Keratinocyte (primary cell): ENCODE measurements around the gene SH3BP5. TPM values are rescaled to one million over a fixed set of nuclear protein-coding genes. Genes with fewer than 3 reads are reported as not detected.

Experiments
- DNase-seq: peaks from one replicate; pipeline ENCODE4 v3.0.0-alpha.2; 2011; ENCODE audit warnings: low read depth, missing footprints, low spot score
- FAIRE-seq: peaks from 2 replicates; lab custom pipeline; 2011; peaks lifted over from hg19 to GRCh38; lab: Jason Lieb, UNC
- H2AFZ ChIP-seq: 2 replicates; pipeline ENCODE4 v1.6.0; 2012; ENCODE audit warnings: low read length, control low read depth, inconsistent platforms; ENCODE audit not compliant: control insufficient read depth
- H3K27ac ChIP-seq: 2 replicates; pipeline ENCODE4 v1.5.1; 2011; ENCODE audit warnings: low read length; ENCODE audit not compliant: control insufficient read depth, insufficient read depth
- H3K27me3 ChIP-seq: 3 replicates; pipeline ENCODE4 v1.6.0; 2011; ENCODE audit warnings: low read length; ENCODE audit not compliant: control insufficient read depth, insufficient read depth; ENCODE audit errors: extremely low read depth
- H3K36me3 ChIP-seq, 2 experiments: 2 replicates in 1 of 2; 3 replicates in 1 of 2; pipeline ENCODE4 v1.5.1; 2011; ENCODE audit warnings: low read length in 2 of 2, mild to moderate bottlenecking in 1 of 2; ENCODE audit not compliant: control insufficient read depth in 2 of 2, insufficient read depth in 2 of 2; ENCODE audit errors: extremely low read depth in 1 of 2
- H3K4me1 ChIP-seq: 3 replicates; pipeline ENCODE4 v1.5.1; 2011; ENCODE audit warnings: low read length; ENCODE audit not compliant: control insufficient read depth, insufficient read depth; ENCODE audit errors: extremely low read depth
- H3K4me2 ChIP-seq: 3 replicates; pipeline ENCODE4 v1.6.0; 2011; ENCODE audit warnings: low read depth, low read length; ENCODE audit not compliant: control insufficient read depth, insufficient read depth; ENCODE audit errors: extremely low read depth
- H3K4me3 ChIP-seq, 3 experiments: fragments of 200-600 bp in 1 of 3; sonication (generic) in 1 of 3; 2 replicates in 2 of 3; 3 replicates in 1 of 3; pipeline ENCODE4 v1.5.1; 2011 to 2016; ENCODE audit warnings: low read length in 3 of 3, mild to moderate bottlenecking in 3 of 3, control low read depth in 2 of 3, inconsistent platforms in 1 of 3, low read depth in 1 of 3, mixed read lengths in 1 of 3, mixed run types in 1 of 3, moderate library complexity in 1 of 3; ENCODE audit not compliant: control insufficient read depth in 2 of 3, insufficient read depth in 2 of 3; ENCODE audit errors: extremely low read depth in 1 of 3
- H3K79me2 ChIP-seq: 2 replicates; pipeline ENCODE4 v1.6.0; 2012; ENCODE audit warnings: low read length; ENCODE audit not compliant: control insufficient read depth, insufficient read depth
- H3K9ac ChIP-seq: 3 replicates; pipeline ENCODE4 v1.6.0; 2011; ENCODE audit warnings: low read length; ENCODE audit not compliant: control insufficient read depth, insufficient read depth; ENCODE audit errors: extremely low read depth
- H3K9me1 ChIP-seq: 3 replicates; pipeline ENCODE4 v1.6.0; 2011; ENCODE audit warnings: low read length; ENCODE audit not compliant: control insufficient read depth, insufficient read depth; ENCODE audit errors: extremely low read depth
- H3K9me3 ChIP-seq: 2 replicates; pipeline ENCODE4 v1.5.1; 2012; ENCODE audit warnings: low read depth, low read length; ENCODE audit not compliant: control insufficient read depth
- H4K20me1 ChIP-seq: 3 replicates; pipeline ENCODE4 v1.6.0; 2011; ENCODE audit warnings: low read length; ENCODE audit not compliant: control insufficient read depth, insufficient read depth; ENCODE audit errors: extremely low read depth
- EZH2 ChIP-seq: IDR thresholded peaks from one replicate; pipeline ENCODE4 v1.6.1; 2012; ENCODE audit warnings: inconsistent platforms, mild to moderate bottlenecking, low read length, moderate library complexity
- dilution Hi-C: fragments of 300-500 bp; cut with MboI; formaldehyde crosslinking; loops from one replicate; pipeline ENCODE4 v1.7.0; 2020; ENCODE audit warnings: low sequenced_read_pairs; ENCODE audit not compliant: extremely low pct_ligation_motif_present
- polyA plus RNA-seq, 5 experiments: library from polyadenylated mRNA; depleted of rRNA in 3 of 5; stranded (reverse) in 3 of 5; stranded (forward) in 1 of 5; unstranded in 1 of 5; fragments of >200 nt; gene quantifications; 1 replicate in 1 of 5; 2 replicates in 3 of 5; 3 replicates in 1 of 5; pipeline versions ENCODE4 v1.2.1 to v1.2.3, GENCODE V29; 2011 to 2012; ENCODE audit warnings: missing spikeins in 2 of 5, low read depth in 1 of 5, low replicate concordance in 1 of 5
- TF ChIP-seq, protein P1 (sequence below), 3 experiments: IDR thresholded peaks in 1 of 3; conservative IDR thresholded peaks in 1 of 3; optimal IDR thresholded peaks in 1 of 3; 2 replicates in 2 of 3; 3 replicates in 1 of 3; pipeline versions ENCODE3 to v1.5.1; 2011; ENCODE audit warnings: low read length in 3 of 3, mild to moderate bottlenecking in 3 of 3, moderate library complexity in 2 of 3, control low read depth in 1 of 3, inconsistent platforms in 1 of 3; ENCODE audit not compliant: insufficient read depth in 2 of 3; ENCODE audit errors: extremely low read depth in 1 of 3

Gene SH3BP5
- polyA plus RNA-seq, 1 donor (not counting 4 experiments of a cell fraction or from before 2014, with no cell fraction given), result 13.4 TPM

DNA sequence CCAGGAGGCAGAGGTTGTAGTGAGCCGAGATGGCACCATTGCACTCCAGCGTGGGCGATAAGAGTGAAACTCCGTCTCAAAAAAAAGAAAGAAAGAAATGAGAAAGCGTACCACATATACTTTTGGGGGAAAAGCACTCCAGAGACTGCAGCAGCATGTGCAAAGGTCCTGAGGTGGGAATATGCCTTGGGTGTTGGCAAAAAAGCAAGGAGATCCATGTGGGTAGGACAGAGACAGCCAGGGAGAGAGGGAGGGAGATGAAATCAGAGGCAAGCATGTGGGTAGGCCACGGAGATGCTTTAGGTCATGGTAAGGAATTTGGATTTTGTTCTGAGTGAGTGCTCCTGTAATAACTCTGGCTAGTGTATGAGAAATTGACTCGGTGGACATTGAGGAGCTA is 3.7 kb upstream of the SH3BP5 start:
- DNase-seq (no peak), FAIRE-seq (no peak)
- Histone ChIP-seq H3K4me2 (no peak overlapping the region), H2AFZ (no peak overlapping the region), H4K20me1 (no peaks in the 10 kb centered on the region), H3K4me3 (no peak overlapping the region), H3K9ac (no peak overlapping the region), H3K4me1 (peaks cover 6% of the 10 kb centered on the region), H3K27ac (no peak overlapping the region), H3K9me3 (no peaks in the 10 kb centered on the region), H3K27me3 (no peaks in the 10 kb centered on the region), H3K9me1 (no peaks in the 10 kb centered on the region), H3K79me2 (no peaks in the 10 kb centered on the region), H3K36me3 (no peaks in the 10 kb centered on the region)
- TF ChIP-seq, protein P1, sequence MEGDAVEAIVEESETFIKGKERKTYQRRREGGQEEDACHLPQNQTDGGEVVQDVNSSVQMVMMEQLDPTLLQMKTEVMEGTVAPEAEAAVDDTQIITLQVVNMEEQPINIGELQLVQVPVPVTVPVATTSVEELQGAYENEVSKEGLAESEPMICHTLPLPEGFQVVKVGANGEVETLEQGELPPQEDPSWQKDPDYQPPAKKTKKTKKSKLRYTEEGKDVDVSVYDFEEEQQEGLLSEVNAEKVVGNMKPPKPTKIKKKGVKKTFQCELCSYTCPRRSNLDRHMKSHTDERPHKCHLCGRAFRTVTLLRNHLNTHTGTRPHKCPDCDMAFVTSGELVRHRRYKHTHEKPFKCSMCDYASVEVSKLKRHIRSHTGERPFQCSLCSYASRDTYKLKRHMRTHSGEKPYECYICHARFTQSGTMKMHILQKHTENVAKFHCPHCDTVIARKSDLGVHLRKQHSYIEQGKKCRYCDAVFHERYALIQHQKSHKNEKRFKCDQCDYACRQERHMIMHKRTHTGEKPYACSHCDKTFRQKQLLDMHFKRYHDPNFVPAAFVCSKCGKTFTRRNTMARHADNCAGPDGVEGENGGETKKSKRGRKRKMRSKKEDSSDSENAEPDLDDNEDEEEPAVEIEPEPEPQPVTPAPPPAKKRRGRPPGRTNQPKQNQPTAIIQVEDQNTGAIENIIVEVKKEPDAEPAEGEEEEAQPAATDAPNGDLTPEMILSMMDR (optimal IDR thresholded peaks at IDR 0.05 in 1 of 3, IDR thresholded peaks at IDR 0.05 in 1 of 3, conservative IDR thresholded peaks at IDR 0.05 in 1 of 3; ENCODE audit: extremely low read depth in 1 of 3, insufficient read depth in 2 of 3, low read length in 3 of 3), result no peak
- no peak for TF ChIP-seq EZH2
- dilution Hi-C loops, result no loop called here

DNA sequence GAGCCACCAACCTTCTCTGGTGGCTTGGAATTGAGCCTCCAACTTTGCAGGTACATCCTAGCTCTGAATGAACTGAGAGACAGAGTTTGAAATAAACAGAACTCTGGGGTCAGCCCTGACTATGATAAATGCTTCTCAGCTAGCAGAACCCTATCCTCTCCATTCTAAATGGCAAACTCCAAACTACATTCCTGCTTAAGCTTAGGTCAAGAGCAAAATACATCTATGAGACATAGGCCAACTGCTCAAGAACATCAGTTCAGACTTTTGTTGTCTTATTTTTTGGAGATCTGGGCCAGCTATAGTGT is 1.5 kb upstream of the SH3BP5 start:
- Histone ChIP-seq H3K9ac (no peak overlapping the region), H3K4me2 (no peak overlapping the region), H3K79me2 (no peaks in the 10 kb centered on the region), H4K20me1 (no peaks in the 10 kb centered on the region), H3K27me3 (no peaks in the 10 kb centered on the region), H3K4me3 (no peak overlapping the region), H3K4me1 (peaks cover 6% of the 10 kb centered on the region), H3K27ac (no peak overlapping the region), H2AFZ (no peak overlapping the region), H3K36me3 (peaks cover 0 to 1% of the 10 kb centered on the region in 2 experiments), H3K9me3 (no peaks in the 10 kb centered on the region), H3K9me1 (no peaks in the 10 kb centered on the region)
- FAIRE-seq (no peak), DNase-seq (no peak)
- TF ChIP-seq EZH2, result no peak
- TF ChIP-seq, protein P1 (optimal IDR thresholded peaks at IDR 0.05 in 1 of 3, IDR thresholded peaks at IDR 0.05 in 1 of 3, conservative IDR thresholded peaks at IDR 0.05 in 1 of 3; ENCODE audit: extremely low read depth in 1 of 3, insufficient read depth in 2 of 3, low read length in 3 of 3), result no peak
- dilution Hi-C loops, result no loop called here
